HG02571 (cell line): Measurements from ENCODE around the gene MGST3.
"Not testable (repeated sequence)": the region's sequence is repeated elsewhere in the genome, so short reads cannot be mapped to it uniquely, and the experiment has no call there.

Experiments used
- ATAC-seq: cut with Tn5 transposase; IDR thresholded peaks from one replicate; pipeline ENCODE4 v1.9.1; 2021; ENCODE audit warnings: mild to moderate bottlenecking, moderate library complexity; ENCODE audit not compliant: unreplicated experiment

Gene MGST3

GRCh38 chr1:165628147-165628822, 2.7 kb upstream of the MGST3 start:
- no peak for ATAC-seq

GRCh38 chr1:165629151-165629550, 1.9 kb upstream of the MGST3 start:
- no peak for ATAC-seq

GRCh38 chr1:165629848-165630628, 996 bp upstream of the MGST3 start:
- ATAC-seq = no peak

- ATAC-seq = peak; percentile 28
Measured at GRCh38 chr1:165631342-165632151, 513 bp downstream of the MGST3 start.

DNA sequence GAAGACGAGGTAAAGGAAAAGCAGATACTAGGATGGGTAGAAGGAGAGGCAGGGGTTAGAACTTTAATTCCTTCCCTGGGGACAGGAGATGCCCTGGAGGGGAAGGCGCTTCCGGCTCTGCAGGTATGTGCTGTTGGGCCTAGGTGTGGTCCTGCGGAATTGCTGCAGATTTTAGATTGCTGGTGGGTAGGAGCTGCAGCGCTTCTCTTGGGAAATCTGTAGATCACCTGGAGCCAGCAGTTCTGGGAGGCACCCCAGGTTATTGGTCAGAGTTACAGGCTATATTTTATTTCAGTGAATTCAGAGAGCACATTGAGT, 1.1 kb downstream of the MGST3 start:
- no peak for ATAC-seq

DNA sequence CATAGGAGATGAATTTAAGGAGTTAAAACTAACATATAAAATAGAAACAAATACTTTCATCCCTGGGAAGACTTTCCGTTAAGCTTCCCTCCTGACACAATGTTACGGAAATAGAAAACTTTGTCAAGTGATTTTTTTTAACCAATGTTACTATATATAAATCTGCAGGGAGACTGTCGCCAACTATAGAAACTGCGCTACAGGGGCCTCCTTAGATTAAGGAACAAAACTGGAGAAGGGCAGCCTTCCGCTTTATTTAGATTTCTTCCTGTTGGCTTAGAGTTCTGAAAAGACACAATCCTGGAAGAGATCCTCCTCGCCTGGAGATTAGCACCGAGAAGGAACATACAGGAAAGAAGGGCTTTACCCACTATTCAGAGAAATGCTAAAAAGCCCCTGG, 1.5 kb downstream of the MGST3 start:
- no peak for ATAC-seq

- no peak for ATAC-seq
Measured at GRCh38 chr1:165633614-165634013, 2.6 kb downstream of the MGST3 start.

- no peak for ATAC-seq
Measured at GRCh38 chr1:165634154-165634921, 3.3 kb downstream of the MGST3 start.

DNA sequence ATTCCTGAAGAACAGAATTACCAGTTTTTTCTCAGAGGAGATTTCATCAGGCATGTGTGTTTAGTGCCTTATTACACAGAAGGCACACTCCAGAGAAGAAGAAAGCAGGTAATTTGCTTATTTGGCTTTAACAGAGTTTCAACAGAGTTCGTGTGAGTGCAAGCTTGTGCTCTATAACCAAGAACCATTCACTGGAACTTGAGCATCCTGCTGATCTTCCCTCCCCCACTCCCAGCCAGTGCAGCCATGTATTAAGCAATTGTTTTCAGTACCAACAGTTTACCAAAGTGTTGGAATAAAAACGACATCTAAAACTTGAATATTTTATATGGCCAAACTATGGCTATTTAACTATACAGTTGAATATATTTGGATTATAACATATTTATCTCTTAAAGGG, 4.3 kb downstream of the MGST3 start:
- no peak for ATAC-seq

DNA sequence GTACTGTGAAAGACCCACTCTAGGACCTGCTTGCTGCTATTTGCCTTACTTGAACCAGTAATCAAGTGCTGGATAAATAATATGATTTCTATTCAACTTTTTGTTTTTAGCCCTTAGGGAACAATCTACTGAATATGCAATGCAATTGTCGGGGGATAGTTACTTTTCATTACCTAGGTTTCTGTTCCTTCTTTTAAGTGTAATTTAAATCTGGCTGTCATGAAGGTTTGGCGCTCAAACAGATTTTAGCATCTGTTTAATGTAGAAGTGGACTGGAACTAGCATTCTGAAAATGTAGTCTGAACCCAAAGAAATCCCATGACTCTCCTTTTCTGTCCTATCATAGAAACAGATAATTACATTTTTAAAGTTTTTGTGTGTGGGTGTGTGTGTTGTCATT, 4.8 kb downstream of the MGST3 start:
- no peak for ATAC-seq

DNA sequence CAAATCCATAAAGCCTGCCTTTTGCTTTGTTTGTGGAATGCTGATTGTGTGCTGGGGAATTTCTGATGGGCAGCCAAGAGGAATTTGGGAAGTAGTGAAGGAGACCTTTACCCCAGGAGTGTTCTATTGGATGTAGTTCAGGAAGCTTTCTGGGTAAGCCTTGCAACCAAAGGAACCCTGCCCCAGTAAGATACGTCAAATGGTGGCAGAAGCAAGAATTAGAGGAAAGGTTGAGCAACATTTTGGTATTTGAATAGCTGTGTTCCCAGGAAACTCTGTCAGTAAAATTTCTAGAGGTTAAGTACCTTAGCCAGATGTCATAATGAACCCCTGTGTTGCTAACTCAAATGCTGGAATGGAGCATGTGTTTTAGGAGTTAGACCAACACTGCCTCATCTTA, 6.4 kb downstream of the MGST3 start:
- no peak for ATAC-seq

- not testable (repeated sequence) for ATAC-seq
Measured at GRCh38 chr1:165638211-165638610, 7.2 kb downstream of the MGST3 start.

GRCh38 chr1:165639821-165640623, 9.0 kb downstream of the MGST3 start:
- ATAC-seq = no peak

GRCh38 chr1:165641231-165641987, 10.4 kb downstream of the MGST3 start:
- ATAC-seq = no peak

- ATAC-seq = no peak
Measured at GRCh38 chr1:165644064-165644735, 13.2 kb downstream of the MGST3 start.

DNA sequence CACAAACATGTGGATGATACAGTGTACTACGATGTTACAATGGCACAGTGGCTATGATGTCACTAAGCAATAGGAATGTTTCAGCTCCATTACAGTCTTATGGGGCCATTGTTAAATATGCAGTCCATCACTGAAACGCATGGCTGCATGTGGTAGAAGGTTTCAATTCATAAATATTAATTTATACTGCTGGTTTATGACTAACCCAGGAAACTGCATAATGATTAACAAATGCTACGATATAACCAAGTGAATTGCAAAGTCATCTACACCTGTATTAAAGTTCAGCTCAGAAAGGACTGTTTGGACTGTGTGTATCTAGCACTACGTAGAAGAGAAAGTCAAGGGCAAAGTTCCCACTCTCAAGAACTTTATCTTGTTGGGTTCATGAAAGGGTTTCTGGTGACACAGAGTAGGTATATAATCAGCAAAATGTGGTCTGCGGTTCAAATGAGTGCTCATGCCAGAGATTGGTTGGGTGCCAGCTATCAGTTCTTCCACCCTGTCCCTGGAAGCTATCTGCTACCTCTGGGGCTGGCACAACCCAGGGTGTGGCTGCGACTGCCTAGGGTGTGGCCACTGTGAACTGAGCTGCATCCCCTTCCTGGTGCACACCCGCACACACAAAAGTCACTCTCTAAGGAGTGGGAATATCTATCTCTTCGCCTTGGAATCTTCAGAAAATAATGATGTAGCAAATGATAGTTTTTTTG, 14.8 kb downstream of the MGST3 start:
- no peak for ATAC-seq

GRCh38 chr1:165647517-165647916, 16.5 kb downstream of the MGST3 start:
- ATAC-seq = no peak

- no peak for ATAC-seq
Measured at GRCh38 chr1:165647970-165648369, 16.9 kb downstream of the MGST3 start.
